HG03066 (cell line): ENCODE results near the gene PADI3.

Experiments
- ATAC-seq: cut with Tn5 transposase; IDR thresholded peaks from one replicate; pipeline ENCODE4 v1.9.1; 2021; ENCODE audit warnings: low read depth; ENCODE audit not compliant: unreplicated experiment

PADI3 gene

DNA sequence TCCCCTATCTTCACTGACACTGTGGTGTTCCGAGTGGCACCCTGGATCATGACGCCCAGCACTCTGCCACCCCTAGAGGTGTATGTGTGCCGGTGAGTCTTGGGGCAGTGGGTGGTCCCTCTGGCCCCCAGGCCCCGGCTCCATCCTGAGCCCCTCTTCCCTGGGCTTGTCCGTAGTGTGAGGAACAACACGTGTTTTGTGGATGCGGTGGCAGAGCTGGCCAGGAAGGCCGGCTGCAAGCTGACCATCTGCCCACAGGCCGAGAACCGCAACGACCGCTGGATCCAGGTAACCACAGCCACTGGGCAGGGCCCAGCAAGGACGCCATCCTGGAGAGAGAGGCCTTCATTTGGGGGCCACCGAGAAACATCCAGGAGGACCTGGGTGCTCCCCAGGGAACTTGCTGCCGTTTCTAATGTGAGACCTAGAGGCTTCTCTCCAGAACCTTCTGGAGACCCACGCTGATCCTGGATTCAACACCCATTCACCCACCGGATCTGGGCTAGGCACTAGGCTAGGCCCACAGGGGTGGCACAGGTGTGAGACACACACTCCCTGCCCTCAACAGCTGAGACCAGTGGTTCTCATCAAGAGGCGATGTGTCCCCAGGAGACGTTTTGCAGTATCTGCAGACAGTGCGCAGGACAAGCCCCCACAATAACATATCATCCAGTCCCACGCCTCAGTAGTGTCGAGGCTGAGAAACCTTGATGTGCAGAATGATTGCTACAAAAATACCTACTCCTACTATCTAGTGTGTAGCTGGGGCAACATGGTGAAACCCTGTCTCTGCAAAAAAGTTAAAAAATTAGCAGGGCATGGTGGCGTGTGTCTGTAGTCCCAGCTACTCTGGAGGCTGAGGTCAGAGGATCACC is 22.2 kb downstream of the PADI3 start:
- ATAC-seq, result no peak

DNA sequence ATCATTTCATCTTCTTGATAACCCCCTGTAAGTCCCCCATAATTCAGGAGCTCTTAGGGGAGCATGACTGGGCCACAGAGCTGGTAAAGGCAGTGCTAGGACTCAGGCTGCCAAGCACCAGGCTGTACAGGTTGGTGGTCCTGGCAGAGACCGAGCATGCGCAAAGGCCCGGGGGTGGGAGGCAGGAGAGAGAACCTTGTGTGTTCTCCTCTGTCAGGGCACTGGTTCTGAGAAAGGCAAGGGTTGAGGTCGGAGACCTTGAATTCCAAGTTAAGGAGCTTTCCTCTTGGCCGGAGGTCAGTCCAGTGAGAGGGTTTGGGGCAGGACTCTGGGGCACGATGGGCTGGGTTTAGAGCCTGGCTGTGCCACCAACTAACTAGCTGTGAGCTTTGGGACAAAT is 23.2 kb downstream of the PADI3 start:
- no peak for ATAC-seq

DNA sequence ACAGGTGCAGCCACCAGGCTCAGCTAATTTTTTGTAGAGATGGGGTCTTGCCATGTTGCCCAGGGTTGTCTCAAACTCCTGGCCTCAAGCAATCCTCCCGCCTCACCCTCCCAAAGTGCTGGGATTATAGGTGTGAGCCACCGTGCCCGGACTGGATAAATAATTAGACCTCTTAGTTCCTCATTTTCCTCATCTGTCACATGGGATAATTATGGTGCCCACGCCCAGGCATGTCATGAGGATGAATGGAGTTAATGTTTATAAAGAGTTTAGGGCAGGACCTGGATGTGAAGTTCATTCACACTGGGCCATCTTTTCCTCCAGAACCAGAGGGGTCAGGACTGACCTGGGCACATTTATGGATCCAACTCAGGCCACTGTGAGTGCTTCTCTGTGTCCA is 23.7 kb downstream of the PADI3 start:
- no peak for ATAC-seq

DNA sequence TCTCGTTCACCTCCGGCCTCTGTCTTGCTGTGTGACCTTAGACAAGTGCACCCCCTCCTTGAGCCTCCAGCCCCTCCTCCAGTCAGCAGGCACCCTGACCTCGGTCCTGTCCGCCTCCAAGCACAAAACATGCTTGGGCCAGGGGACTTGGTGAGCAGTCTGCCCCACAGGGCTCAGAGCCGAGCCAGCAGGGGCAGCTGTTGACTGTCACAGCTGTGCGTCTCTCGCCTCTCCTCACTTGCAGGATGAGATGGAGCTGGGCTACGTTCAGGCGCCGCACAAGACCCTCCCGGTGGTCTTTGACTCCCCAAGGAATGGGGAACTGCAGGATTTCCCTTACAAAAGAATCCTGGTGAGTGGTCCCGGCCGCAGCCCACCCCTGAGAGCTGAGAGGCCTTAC is 24.2 kb downstream of the PADI3 start:
- no peak for ATAC-seq

DNA sequence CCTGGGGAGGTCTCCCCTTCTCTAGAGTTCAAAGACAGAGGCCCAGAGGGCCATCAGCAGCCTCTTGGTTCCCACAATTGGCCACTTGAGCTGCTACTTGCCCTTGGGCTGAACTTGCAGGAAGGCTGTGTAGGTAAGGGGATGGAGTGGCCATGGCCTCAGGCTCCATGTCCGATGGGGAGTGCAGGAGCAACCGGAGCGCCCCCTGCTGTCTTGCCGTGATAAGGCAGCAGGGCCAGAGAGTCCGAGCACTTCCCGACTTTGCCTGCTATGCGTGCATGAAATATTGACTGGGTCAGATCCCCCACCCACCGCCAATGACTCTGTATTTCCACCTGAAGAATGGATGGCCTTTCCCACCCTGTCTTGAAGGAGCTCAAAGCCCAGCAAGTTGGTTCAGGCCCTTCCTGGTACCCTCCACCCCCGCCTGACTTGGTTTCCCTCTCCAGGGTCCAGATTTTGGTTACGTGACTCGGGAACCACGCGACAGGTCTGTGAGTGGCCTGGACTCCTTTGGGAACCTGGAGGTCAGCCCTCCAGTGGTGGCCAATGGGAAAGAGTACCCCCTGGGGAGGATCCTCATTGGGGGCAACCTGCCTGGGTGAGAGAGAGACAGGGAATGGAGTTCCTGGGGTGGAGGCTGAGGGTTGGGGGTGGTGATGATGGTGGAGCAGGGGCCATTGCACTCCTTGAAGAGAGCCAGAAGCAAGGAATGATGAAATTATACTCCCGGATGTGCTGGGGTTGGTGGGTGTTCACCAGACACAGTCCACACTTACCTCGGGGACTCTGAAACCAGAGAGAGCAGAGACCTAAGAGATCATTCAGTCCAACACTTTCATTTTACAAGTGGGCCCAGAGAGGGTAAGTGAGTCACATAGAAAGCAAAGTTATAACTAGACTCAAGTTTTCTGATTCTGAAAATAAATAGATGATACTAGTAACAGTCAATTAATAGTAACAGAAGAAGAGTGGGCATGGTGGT is 25.6 kb downstream of the PADI3 start:
- peak; percentile 72 for ATAC-seq

DNA sequence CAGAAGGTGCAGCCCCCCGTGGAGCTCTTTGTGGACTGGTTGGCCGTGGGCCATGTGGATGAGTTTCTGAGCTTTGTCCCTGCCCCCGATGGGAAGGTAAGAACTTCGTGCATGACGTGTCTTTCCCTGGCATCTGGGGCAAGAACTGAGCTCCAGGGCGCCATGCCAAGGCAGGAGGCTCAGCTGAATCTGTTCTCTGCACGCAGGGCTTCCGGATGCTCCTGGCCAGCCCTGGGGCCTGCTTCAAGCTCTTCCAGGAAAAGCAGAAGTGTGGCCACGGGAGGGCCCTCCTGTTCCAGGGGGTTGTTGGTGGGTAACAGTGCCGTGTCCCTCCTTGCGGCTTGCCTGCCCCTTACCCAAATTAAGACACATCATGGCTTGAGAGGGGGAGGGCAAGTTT is 27.7 kb downstream of the PADI3 start:
- no peak for ATAC-seq

DNA sequence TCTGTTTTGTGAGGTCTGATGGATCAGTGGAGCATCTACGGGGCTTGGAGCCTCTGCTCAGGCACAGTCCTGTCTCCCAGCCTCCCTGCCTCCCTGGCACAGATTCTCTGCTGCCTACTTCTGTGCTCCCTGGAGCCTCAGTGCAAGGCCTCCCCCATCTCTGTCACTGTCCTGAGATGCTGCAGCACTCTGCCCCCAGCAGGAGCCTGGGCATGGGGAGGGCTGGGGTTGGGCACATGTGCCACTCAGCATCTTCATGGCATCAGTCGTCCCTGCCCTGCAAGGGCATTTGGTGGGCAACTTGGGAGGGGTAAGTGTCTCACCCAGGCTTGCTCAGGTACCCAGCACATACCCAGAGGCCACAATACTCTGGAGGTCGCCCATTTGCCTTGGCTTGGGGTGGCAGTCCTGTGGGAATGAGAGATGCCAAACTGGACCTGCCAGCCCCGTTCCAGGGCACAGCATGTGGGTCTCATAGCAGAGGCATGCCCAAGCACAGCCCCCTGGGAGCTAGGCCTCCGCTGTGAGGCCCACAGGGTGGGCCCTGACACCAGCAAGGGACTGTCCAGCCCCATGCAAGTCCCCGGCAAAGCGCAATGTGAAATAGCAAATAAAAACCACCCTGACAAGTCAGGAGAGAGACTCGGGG is 28.7 kb downstream of the PADI3 start:
- ATAC-seq, result no peak

DNA sequence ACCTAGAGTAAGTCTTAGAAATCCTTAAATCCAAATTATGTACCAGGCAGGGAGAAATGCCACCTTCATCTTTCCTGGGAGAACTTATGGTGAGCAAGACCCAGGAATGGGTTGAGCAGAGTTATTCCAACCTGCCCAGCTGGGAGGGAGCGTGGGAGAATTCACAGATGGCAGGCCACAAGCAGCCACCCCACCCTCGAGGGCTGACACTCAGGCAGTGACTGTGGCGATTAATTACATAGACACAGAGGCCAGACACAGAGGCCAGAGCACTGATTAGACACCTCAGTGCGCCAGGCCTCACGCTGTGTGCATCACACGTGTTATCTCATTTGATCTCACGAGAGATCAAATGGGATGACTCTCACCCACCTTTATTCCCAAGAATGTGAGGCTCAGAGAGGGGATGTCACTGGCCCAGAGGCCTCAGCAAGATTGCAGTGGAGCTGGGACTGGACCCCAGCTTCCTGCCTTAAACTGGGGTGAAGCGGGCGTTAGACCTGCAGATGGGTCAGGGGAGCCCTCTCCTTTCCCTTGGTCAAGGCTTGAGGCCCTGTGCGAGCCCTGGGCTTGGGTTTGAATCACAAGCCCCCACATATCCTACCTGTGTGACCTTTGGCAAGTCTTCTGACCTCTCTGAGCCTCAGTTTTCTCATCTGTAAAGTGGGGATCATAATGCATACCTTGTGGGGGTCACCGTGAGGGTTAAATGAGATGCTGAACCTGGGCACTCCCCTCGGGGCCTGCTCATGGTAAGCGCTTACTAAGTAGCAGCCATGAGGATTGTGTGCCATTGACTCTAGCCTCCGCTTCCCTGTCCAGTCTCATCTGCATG is 30.3 kb downstream of the PADI3 start:
- ATAC-seq, result no peak

DNA sequence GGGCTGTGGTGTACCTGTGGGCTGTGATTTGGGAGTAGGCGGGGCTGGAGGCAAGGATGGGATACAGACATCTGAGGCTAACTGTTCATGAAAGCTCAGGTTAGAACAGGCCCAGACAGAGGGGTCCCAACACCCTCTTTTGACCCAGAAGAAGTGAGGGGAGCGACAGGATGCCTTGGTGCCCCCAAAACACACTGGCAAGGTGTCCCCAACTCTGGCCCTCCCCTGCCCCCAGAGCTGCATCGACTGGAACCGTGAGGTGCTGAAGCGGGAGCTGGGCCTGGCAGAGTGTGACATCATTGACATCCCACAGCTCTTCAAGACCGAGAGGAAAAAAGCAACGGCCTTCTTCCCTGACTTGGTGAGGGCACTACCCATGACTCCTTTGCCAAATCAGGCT is 31.5 kb downstream of the PADI3 start:
- no peak for ATAC-seq

DNA sequence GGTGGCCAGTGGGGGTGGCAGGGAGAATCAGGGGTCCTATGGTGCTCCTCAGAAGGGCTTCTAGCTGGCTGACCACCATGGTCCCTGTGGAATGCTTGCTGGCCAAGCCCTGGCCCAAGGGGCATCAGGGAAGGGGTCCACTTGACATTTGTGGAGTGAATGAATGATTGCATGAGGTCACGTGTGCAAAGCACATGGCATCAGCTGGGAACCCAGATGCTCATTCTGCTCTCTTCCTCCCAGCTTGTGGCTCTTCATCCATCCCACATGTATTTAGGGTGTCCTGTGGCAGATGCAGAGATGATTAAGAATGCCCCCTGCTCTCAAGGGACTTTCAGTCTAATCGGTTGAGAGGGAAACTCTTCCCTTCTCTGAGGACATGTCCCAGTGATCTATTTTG is 32.0 kb downstream of the PADI3 start:
- ATAC-seq, result no peak

DNA sequence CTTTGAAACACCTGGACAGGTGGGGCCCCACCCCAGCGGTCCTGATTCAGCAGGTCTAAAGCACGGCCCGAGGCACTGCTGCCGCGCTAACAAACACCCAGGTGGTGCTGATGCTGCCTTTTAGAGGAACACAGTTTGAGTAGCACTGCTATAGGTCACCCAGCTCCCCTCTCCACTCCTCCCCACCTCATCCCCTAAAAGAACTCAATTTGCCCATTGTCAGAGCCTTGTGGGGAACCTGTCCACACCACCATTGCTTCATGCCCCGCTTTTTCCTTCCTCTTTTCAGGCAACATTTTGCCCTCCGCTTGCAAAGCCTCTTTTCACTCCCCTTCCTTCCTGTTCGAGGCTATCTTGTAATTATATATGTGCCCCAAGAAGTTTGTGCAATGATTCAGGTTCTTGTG is 32.9 kb downstream of the PADI3 start:
- no peak for ATAC-seq

DNA sequence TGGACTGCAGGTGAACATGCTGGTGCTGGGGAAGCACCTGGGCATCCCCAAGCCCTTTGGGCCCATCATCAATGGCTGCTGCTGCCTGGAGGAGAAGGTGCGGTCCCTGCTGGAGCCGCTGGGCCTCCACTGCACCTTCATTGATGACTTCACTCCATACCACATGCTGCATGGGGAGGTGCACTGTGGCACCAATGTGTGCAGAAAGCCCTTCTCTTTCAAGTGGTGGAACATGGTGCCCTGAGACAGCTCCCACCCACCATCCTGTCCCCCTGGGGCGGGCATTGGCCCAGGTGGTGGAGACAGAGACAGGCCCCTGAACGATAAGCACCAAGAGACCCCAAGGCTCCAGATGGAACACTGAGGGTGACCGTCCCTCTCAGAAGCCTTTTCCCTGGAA is 33.9 kb downstream of the PADI3 start:
- no peak for ATAC-seq

DNA sequence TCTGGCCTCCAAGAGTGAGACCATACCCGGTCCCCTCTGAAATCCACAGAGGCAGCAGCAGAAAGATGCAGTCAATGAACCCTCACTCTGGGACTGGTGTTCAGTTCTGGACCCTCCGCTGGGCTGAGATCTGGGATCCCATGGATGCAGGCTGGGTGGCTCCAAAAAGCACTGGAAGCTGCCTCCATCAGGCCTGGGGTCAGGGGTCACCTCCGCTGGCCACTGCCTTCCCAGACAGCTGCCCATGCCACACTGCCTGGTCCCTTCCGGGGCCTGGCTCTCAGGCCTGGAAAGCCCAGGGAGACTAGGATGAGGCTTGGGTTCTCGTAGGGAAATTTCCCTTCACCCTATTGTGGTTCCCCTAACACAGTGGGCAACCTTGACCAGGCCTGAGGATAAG is 37.7 kb downstream of the PADI3 start:
- no peak for ATAC-seq

DNA sequence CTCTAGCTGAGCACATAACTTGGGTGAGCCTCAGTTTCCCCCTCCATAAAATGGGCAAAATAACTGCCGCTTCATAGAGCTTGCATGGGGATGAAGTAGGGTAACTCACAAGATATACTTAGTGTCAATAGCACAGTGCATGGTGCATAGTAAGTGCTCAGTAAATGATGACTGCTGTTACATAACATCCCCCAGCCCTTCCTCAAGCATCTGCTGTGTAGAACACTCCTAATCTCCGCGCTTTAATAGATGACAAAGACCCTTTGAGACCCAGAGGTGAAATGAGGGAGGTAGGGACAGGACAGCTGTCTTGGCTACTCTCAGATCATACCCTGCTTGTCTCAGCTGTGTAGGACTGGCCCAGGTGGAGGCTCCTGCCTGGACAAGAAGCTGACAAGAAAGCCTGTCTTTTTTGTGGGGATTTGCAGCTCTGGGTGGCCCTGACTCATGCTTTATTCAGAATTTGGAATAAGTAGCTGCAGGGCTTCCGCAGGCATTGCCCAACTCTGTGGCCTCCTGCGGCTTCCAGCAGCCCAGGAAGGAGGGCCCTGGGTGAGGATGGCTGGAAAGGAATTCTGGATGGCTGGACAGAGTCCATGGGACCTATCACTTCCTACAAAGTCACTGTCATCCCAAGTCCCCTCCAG is 38.4 kb downstream of the PADI3 start:
- ATAC-seq, result no peak

DNA sequence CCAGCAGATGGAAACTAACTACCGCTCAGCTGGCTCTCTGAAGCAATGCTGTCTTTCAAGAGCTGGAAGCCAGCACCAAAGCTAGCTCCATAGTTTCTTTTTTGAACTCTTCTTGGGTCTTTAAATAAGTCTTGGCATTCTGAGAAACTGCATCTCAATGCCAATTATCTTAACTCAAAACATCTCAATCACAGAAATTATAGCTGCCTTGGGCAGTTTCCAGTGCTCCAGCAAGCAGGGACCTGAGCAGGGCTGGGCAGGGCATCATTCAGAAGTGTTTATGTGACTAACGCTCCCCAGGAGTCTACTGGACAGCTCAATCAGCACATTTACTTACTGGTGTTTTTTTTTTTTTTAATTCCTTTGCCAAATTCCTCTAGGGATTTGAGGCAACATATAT is 40.8 kb downstream of the PADI3 start:
- ATAC-seq, result no peak

DNA sequence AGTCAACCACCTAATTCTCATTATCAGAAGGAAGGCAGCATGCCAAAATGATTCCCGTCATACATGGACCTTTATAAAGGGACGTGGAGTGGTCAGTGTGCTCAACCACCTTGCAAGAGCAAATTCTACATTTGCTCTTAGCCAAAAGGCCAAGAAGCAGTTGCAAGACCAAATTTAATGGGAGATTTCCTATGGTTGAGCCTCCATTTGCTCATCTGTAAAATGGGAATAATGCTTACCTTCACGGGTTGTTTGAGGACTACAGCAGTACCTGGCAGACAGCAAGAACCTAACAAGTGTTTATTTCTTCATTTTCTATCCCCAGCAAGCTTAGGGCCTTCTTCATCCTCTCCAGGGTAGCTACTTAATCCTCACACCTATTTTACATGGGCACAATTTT is 41.7 kb downstream of the PADI3 start:
- ATAC-seq, result no peak

DNA sequence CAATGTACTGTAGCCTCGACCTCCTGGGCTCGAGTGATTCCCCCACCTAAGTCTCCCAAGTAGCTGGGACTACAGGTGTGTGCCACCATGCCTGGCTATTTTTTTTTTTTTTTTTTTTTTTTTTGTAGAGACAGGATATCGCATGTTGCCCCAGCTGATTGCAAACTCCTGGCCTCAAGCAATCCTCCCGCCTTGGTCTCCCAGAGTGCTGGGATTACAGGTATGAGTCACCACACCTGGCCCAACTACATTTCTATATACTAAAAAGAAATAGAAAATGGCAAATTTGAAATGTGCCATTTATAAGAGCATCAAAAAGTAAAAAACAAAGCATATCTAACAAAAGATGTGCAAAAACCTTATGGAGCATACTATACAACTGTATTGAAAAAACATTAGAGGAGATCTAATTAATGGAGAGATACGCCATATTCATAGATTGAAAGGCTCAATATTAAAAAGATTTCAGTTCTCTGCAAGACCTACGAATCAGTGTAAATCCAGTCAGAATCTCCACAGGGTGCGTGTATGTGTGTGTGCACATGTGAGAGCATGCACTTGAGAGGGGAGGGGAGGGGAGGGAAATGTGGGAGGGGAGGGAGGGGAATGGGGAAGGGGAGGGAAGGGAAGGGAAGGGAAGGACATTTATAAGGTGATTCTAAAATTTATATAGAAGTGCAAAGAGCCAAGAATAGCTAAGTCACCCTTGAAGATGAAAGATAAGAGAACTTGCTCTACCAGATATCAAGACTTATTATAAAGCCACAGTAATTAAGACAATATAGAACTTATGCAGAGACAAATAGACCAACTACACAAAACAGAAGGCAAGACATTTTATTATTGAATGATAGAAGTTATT is 43.6 kb downstream of the PADI3 start:
- no peak for ATAC-seq

DNA sequence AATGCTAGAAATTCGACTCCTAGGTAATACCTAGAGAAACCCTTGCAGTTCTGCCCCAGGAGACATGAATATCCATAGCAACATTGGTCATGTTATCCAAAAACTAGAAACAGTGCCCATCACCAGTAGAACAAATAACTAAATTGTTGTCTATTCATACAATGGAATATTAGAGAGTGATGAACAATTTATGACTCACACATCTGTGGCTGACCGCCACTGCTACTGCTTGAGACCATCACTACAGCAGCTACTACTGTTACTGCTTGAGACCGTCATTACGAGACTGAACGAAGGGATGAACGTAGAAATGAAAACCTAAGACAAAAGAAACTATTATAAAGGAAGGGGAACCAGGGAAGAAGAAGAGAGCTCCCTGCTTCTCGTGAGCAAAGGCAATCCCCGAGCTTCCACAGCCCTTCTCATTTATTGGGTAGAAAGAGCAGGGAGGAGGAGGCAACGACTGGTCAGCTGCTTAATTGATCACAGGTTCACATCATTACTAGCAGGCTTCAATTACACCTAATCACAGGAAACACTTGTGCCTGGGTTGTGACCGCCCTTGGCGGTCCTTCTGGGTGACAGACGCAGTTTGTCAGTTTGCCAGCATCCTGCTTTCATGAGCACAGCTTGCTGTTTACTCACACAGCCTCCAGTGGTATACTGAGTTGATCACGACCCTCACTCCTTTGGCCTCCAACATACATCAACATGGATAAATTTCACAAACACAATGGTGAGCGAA is 45.0 kb downstream of the PADI3 start:
- no peak for ATAC-seq
